Measurements from ENCODE around the gene MARCHF4. TPM values are rescaled to one million over a fixed set of nuclear protein-coding genes. Genes with fewer than 3 reads are reported as not detected.

MARCHF4 gene
- total and polyA plus RNA-seq, 4 donors, result 0.04 to 0.34 (median 0.09) TPM

- no peak for DNase-seq
- WGBS, 2 donors, result 40 to 49% methylated on average over 1 of the region's 1 CpG
- H3K4me1 ChIP-seq (ENCODE audit: control insufficient read depth in 5 of 5, insufficient read depth in 5 of 5, low read length in 5 of 5), result no peaks in the 10 kb centered on the region
- peak; percentile 28 for ATAC-seq (ENCODE audit: insufficient read depth, low FRiP score)
- H3K4me3 ChIP-seq, result no peak overlapping the region
- H3K27me3 ChIP-seq (ENCODE audit: control insufficient read depth in 3 of 3, insufficient read depth in 3 of 3, low read length in 2 of 3), result peaks cover 0 to 3% (median 0%) of the 10 kb centered on the region in 3 donors
- TF ChIP-seq CTCF (IDR thresholded peaks at IDR 0.05; ENCODE audit: control extremely low read depth, extremely low read depth), result no peak
- no peak overlapping the region for H3K27ac ChIP-seq (ENCODE audit: low read depth in 1 of 2, low read length in 1 of 2)
- no peaks in the 10 kb centered on the region for H3K36me3 ChIP-seq (ENCODE audit: control insufficient read depth in 4 of 4, insufficient read depth in 4 of 4, low read length in 4 of 4)
- H3K9me3 ChIP-seq (ENCODE audit: control insufficient read depth in 4 of 4, insufficient read depth in 3 of 4, low read length in 3 of 4), result no peaks in the 10 kb centered on the region
- H3K9ac ChIP-seq (ENCODE audit: insufficient read depth in 1 of 2, low read length in 2 of 2), result no peak overlapping the region
Measured at GRCh38 chr2:216389570-216389969, 17.3 kb upstream of the MARCHF4 start.

- WGBS, 2 donors, result 82 to 94% methylated on average over 5 of the region's 5 CpGs
- no peak for ATAC-seq (ENCODE audit: insufficient read depth, low FRiP score)
Measured at GRCh38 chr2:216388046-216388884, 16.0 kb upstream of the MARCHF4 start.

GRCh38 chr2:216387262-216387661, 15.0 kb upstream of the MARCHF4 start:
- Histone ChIP-seq H3K9me3 (ENCODE audit: control insufficient read depth in 4 of 4, insufficient read depth in 3 of 4, low read length in 3 of 4) (no peaks in the 10 kb centered on the region), H3K36me3 (ENCODE audit: control insufficient read depth in 4 of 4, insufficient read depth in 4 of 4, low read length in 4 of 4) (no peaks in the 10 kb centered on the region), H3K4me1 (ENCODE audit: control insufficient read depth in 5 of 5, insufficient read depth in 5 of 5, low read length in 5 of 5) (no peaks in the 10 kb centered on the region), H3K27me3 (ENCODE audit: control insufficient read depth in 3 of 3, insufficient read depth in 3 of 3, low read length in 2 of 3) (peaks cover 0 to 3% (median 0%) of the 10 kb centered on the region in 3 donors), H3K4me3 (no peak overlapping the region), H3K9ac (ENCODE audit: insufficient read depth in 1 of 2, low read length in 2 of 2) (no peak overlapping the region), H3K27ac (ENCODE audit: low read depth in 1 of 2, low read length in 1 of 2) (no peak overlapping the region)
- DNase-seq (no peak), ATAC-seq (ENCODE audit: insufficient read depth, low FRiP score) (no peak)
- WGBS, 2 donors, result 95 to 100% methylated on average over 2 of the region's 2 CpGs
- TF ChIP-seq CTCF (IDR thresholded peaks at IDR 0.05; ENCODE audit: control extremely low read depth, extremely low read depth), result no peak

More at GRCh38 chr2:216388046-216388884, 16.0 kb upstream of the MARCHF4 start:
- no peak for DNase-seq
- no peaks in the 10 kb centered on the region for H3K36me3 ChIP-seq (ENCODE audit: control insufficient read depth in 4 of 4, insufficient read depth in 4 of 4, low read length in 4 of 4)
- H3K9me3 ChIP-seq (ENCODE audit: control insufficient read depth in 4 of 4, insufficient read depth in 3 of 4, low read length in 3 of 4), result no peaks in the 10 kb centered on the region
- no peaks in the 10 kb centered on the region for H3K4me1 ChIP-seq (ENCODE audit: control insufficient read depth in 5 of 5, insufficient read depth in 5 of 5, low read length in 5 of 5)
- no peak for TF ChIP-seq CTCF (IDR thresholded peaks at IDR 0.05; ENCODE audit: control extremely low read depth, extremely low read depth)
- H3K27me3 ChIP-seq (ENCODE audit: control insufficient read depth in 3 of 3, insufficient read depth in 3 of 3, low read length in 2 of 3), result peaks cover 0 to 3% (median 0%) of the 10 kb centered on the region in 3 donors
- no peak overlapping the region for H3K27ac ChIP-seq (ENCODE audit: low read depth in 1 of 2, low read length in 1 of 2)
- H3K4me3 ChIP-seq, result no peak overlapping the region
- H3K9ac ChIP-seq (ENCODE audit: insufficient read depth in 1 of 2, low read length in 2 of 2), result no peak overlapping the region
